HepG2 (cell line): ENCODE data around the gene PSMB10. TPM values are rescaled to one million over a fixed set of nuclear protein-coding genes. Genes with fewer than 3 reads are reported as not detected.

Experiments used
- ARNT2 ChIP-seq: sonication (generic); formaldehyde crosslinking; IDR thresholded peaks from 2 replicates; pipeline ENCODE4 v1.8.0; 2022; ENCODE audit warnings: mild to moderate bottlenecking, low read depth, missing genetic modification reagents, moderate library complexity
- CBFB ChIP-seq: sonication (generic); formaldehyde crosslinking; IDR thresholded peaks from 2 replicates; pipeline ENCODE4 v1.4.0; 2020; ENCODE audit warnings: missing genetic modification reagents
- CBX1 ChIP-seq: IDR thresholded peaks from one replicate; pipeline ENCODE4 v1.6.1; 2016; ENCODE audit warnings: antibody characterized with exemption, low read depth
- EP300 ChIP-seq, 3 experiments: sonication (generic) in 1 of 3; formaldehyde crosslinking in 1 of 3; IDR thresholded peaks; 2 replicates each; pipeline versions ENCODE4 v1.5.1 to v1.6.1; 2011 to 2020; ENCODE audit warnings: low read depth in 2 of 3, low read length in 2 of 3, borderline replicate concordance in 1 of 3, improper control_type of control experiment in 1 of 3, mild to moderate bottlenecking in 1 of 3, missing genetic modification reagents in 1 of 3, moderate library complexity in 1 of 3
- HMGXB4 ChIP-seq, 2 experiments: sonication (generic) in 1 of 2; formaldehyde crosslinking in 1 of 2; IDR thresholded peaks; 2 replicates each; pipeline versions ENCODE4 v1.4.0 to v1.6.1; 2018 to 2020; ENCODE audit warnings: missing genetic modification reagents in 2 of 2, borderline replicate concordance in 1 of 2, low read depth in 1 of 2, mild to moderate bottlenecking in 1 of 2, missing biosample characterization in 1 of 2
- HOMEZ ChIP-seq: IDR thresholded peaks from 2 replicates; pipeline ENCODE4 v1.6.1; 2016; ENCODE audit warnings: low read depth
- KLF9 ChIP-seq: IDR thresholded peaks from 2 replicates; pipeline ENCODE4 v1.6.1; 2016; ENCODE audit warnings: low read depth
- MXD1 ChIP-seq: sonication (generic); formaldehyde crosslinking; IDR thresholded peaks from 2 replicates; pipeline ENCODE4 v1.4.0; 2020; ENCODE audit warnings: mild to moderate bottlenecking, missing genetic modification reagents
- NFE2L1 ChIP-seq: sonication (generic); formaldehyde crosslinking; IDR thresholded peaks from 2 replicates; pipeline ENCODE4 v1.4.0; 2020; ENCODE audit warnings: missing genetic modification reagents, mild to moderate bottlenecking, borderline replicate concordance
- TOE1 ChIP-seq: sonication (generic); formaldehyde crosslinking; IDR thresholded peaks from 2 replicates; pipeline ENCODE4 v1.4.0; 2020; ENCODE audit warnings: mild to moderate bottlenecking, missing genetic modification reagents
- YEATS4 ChIP-seq: sonication (generic); formaldehyde crosslinking; IDR thresholded peaks from 2 replicates; pipeline ENCODE4 v1.4.0; 2020; ENCODE audit warnings: missing genetic modification reagents, borderline replicate concordance
- ZNF646 ChIP-seq: sonication (generic); formaldehyde crosslinking; IDR thresholded peaks from 2 replicates; pipeline ENCODE4 v1.9.0; 2021; ENCODE audit warnings: mild to moderate bottlenecking, missing genetic modification reagents
- ZNF800 ChIP-seq: sonication (generic); formaldehyde crosslinking; IDR thresholded peaks from 2 replicates; pipeline ENCODE4 v1.4.0; 2020; ENCODE audit warnings: missing genetic modification reagents
- polyA plus RNA-seq, 8 experiments: library from polyadenylated mRNA; depleted of rRNA in 3 of 8; stranded (reverse) in 7 of 8; unstranded in 1 of 8; fragments of >200 nt; fragmentation: Illumina TruSeq in 4 of 8; extraction: Trizol in 4 of 8; gene quantifications; 2 replicates each; pipeline versions ENCODE4 v1.2.1 to v1.2.3, GENCODE V29; 2011 to 2016; ENCODE audit warnings: low read depth in 4 of 8, missing spikeins in 1 of 8, mixed read lengths in 1 of 8; ENCODE audit not compliant: insufficient read depth in 1 of 8
- total RNA-seq, 5 experiments: library from RNA; depleted of rRNA; stranded (reverse); fragments of >200 nt; fragmentation: Illumina TruSeq; extraction: Trizol; gene quantifications; 2 replicates each; pipeline ENCODE4 v1.2.3, GENCODE V29; 2016; ENCODE audit warnings: low read depth in 1 of 5

PSMB10 gene
- total and polyA plus RNA-seq, 2 of the 13 experiments (the other 11 are each of a cell fraction or from before 2014, with no cell fraction given), result 12.7 to 65.9 TPM

GRCh38 chr16:67892899-67893742, 43.5 kb downstream of the PSMB10 start, which contains the start of gene PSKH1 (continued):
- TF ChIP-seq ARNT2 (CRISPR knock-in tag) (peak; percentile 86; the same call in 1 of the 2 replicates), NFE2L1 (CRISPR knock-in tag) (no peak), ZNF646 (CRISPR knock-in tag) (no peak), YEATS4 (peak; percentile 94), CBX1 (no peak), MXD1 (CRISPR knock-in tag) (peak; percentile 76), TOE1 (CRISPR knock-in tag) (no peak), ZNF800 (peak; percentile 53; the same call in 1 of the 2 replicates), HMGXB4 (CRISPR knock-in tag; IDR thresholded peaks at IDR 0.05; ENCODE audit: borderline replicate concordance in 1 of 2, low read depth in 1 of 2) (peak; percentile 49 to 68; a peak in 1 of 4 replicates), EP300 (IDR thresholded peaks at IDR 0.05; ENCODE audit: low read depth in 2 of 2, low read length in 2 of 2) (no peak), EP300 (CRISPR knock-in tag; IDR thresholded peaks at IDR 0.05; ENCODE audit: borderline replicate concordance) (no peak), HOMEZ (CRISPR knock-in tag) (no peak), CBFB (CRISPR knock-in tag) (0 out of 2 replicates have a peak, but pooled peaks have one; percentile 13), KLF9 (CRISPR knock-in tag) (no peak)
